HCT116 (cell line): ENCODE results near the gene ASCL4. TPM values are rescaled to one million over a fixed set of nuclear protein-coding genes. Genes with fewer than 3 reads are reported as not detected.

Experiments used
- ATAC-seq: fragments of 200-7000 bp; cut with Tn5 transposase; 2 replicates; pipeline ENCODE4 v1.9.1; 2020; ENCODE audit warnings: mild to moderate bottlenecking, moderate library complexity
- BruUV-seq: library from RNA; stranded (reverse); fragments of 400-500 nt; replicated peaks from 2 replicates; lab custom pipeline; 2021; lab: Mats Ljungman, UMichigan
- CTCF ChIA-PET: fragments of 300-600 bp; sonication (Branson Sonifier 250); formaldehyde crosslinking; loops from one replicate; lab custom pipeline; 2021; ENCODE audit warnings: antibody characterized with exemption; lab: Charles Lee
- POLR2A ChIA-PET: fragments of 300-600, 350-600 bp; sonication (Branson Sonifier 250); formaldehyde crosslinking; loops from one replicate; lab custom pipeline; 2021; ENCODE audit warnings: antibody characterized with exemption; lab: Charles Lee
- RAD21 ChIA-PET, 2 experiments: fragments of 300-600 bp; sonication (Branson Sonifier 250); formaldehyde crosslinking; loops; one replicate each; lab custom pipeline; 2023; ENCODE audit warnings: low total read pairs in 2 of 2; ENCODE audit not compliant: uncharacterized antibody in 2 of 2, unreplicated experiment in 2 of 2, low non-redundant PET in 1 of 2; lab: Charles Lee
- DNase-seq: peaks from one replicate; pipeline ENCODE4 v3.0.0-alpha.2; 2010; ENCODE audit warnings: low read depth, low spot score
- H2AFZ ChIP-seq: fragments of 200-600 bp; shearing (Covaris generic), sonication (generic); 2 replicates; pipeline ENCODE4 v1.6.1; 2017; ENCODE audit warnings: low read depth, mixed run types, mixed read lengths, antibody characterized with exemption, low read length; ENCODE audit not compliant: poor library complexity, severe bottlenecking
- H3K27ac ChIP-seq: 2 replicates; pipeline ENCODE4 v1.5.1; 2012; ENCODE audit warnings: low read depth, low read length
- H3K27me3 ChIP-seq: fragments of 200-600 bp; sonication (generic); 2 replicates; pipeline ENCODE4 v1.6.1; 2016; ENCODE audit warnings: mixed run types, low read length, mixed read lengths; ENCODE audit not compliant: insufficient read depth
- H3K36me3 ChIP-seq, 2 experiments: fragments of 200-500 bp in 1 of 2; fragments of 200-600 bp in 1 of 2; sonication (Bioruptor generic) in 1 of 2; sonication (generic) in 1 of 2; 2 replicates each; pipeline versions ENCODE4 v1.5.1 to v1.6.1; 2014 to 2016; ENCODE audit warnings: low read length in 2 of 2, inconsistent platforms in 1 of 2, mixed read lengths in 1 of 2, mixed run types in 1 of 2; ENCODE audit not compliant: insufficient read depth in 2 of 2, control insufficient read depth in 1 of 2
- H3K4me1 ChIP-seq, 2 experiments: fragments of 200-600 bp in 1 of 2; sonication (generic) in 1 of 2; 2 replicates each; pipeline versions ENCODE4 v1.5.1 to v1.6.1; 2012 to 2017; ENCODE audit warnings: low read length in 2 of 2, inconsistent platforms in 1 of 2, mild to moderate bottlenecking in 1 of 2, mixed read lengths in 1 of 2, mixed run types in 1 of 2, moderate library complexity in 1 of 2; ENCODE audit not compliant: insufficient read depth in 2 of 2, control insufficient read depth in 1 of 2
- H3K4me2 ChIP-seq: fragments of 200-600 bp; sonication (generic); 2 replicates; pipeline ENCODE4 v1.6.1; 2017; ENCODE audit warnings: mixed run types, low read length, mixed read lengths
- H3K4me3 ChIP-seq, 2 experiments: fragments of 200-600 bp in 1 of 2; sonication (generic) in 1 of 2; replicated peaks in 1 of 2; 2 replicates each; pipeline ENCODE4 v1.5.1; 2011 to 2016; ENCODE audit warnings: low read length in 2 of 2, control low read depth in 1 of 2, low read depth in 1 of 2, mild to moderate bottlenecking in 1 of 2, mixed read lengths in 1 of 2, mixed run types in 1 of 2
- H3K79me2 ChIP-seq: fragments of 200-600 bp; sonication (generic); 2 replicates; pipeline ENCODE4 v1.6.1; 2017; ENCODE audit warnings: mild to moderate bottlenecking, mixed run types, low read length, moderate library complexity, mixed read lengths; ENCODE audit not compliant: insufficient read depth
- H3K9ac ChIP-seq: fragments of 200-600 bp; sonication (generic); 2 replicates; pipeline ENCODE4 v1.6.1; 2016; ENCODE audit warnings: low read length, mixed read lengths
- H3K9me2 ChIP-seq: fragments of 200-600 bp; sonication (generic), shearing (Covaris generic); 2 replicates; pipeline ENCODE4 v1.6.1; 2017; ENCODE audit warnings: mixed run types, mild to moderate bottlenecking, moderate library complexity; ENCODE audit not compliant: insufficient read depth
- H3K9me3 ChIP-seq, 2 experiments: fragments of 200-500 bp in 1 of 2; fragments of 200-600 bp in 1 of 2; sonication (Bioruptor generic) in 1 of 2; sonication (generic) in 1 of 2; 2 replicates each; pipeline ENCODE4 v1.6.1; 2014 to 2017; ENCODE audit warnings: low read length in 2 of 2, mixed read lengths in 2 of 2, inconsistent platforms in 1 of 2, low read depth in 1 of 2, mild to moderate bottlenecking in 1 of 2, mixed run types in 1 of 2, moderate library complexity in 1 of 2; ENCODE audit not compliant: control insufficient read depth in 1 of 2, insufficient read depth in 1 of 2
- H4K20me1 ChIP-seq: fragments of 200-600 bp; sonication (generic), shearing (Covaris generic); 2 replicates; pipeline ENCODE4 v1.6.1; 2017; ENCODE audit warnings: mixed run types, mild to moderate bottlenecking, moderate library complexity; ENCODE audit not compliant: insufficient read depth
- CBX3 ChIP-seq: IDR thresholded peaks from 2 replicates; pipeline ENCODE4 v1.6.1; 2012; ENCODE audit warnings: low read depth
- CEBPB ChIP-seq: IDR thresholded peaks from 2 replicates; pipeline ENCODE4 v1.6.1; 2012; ENCODE audit warnings: low read depth
- EGR1 ChIP-seq: IDR thresholded peaks from 2 replicates; pipeline ENCODE4 v1.6.1; 2012; ENCODE audit warnings: low read depth
- ELF1 ChIP-seq: IDR thresholded peaks from 2 replicates; pipeline ENCODE4 v1.6.1; 2012; ENCODE audit warnings: low read depth, borderline replicate concordance
- EZH2 ChIP-seq: fragments of 200-600 bp; sonication (generic); IDR thresholded peaks from 2 replicates; pipeline ENCODE4 v1.6.1; 2017; ENCODE audit warnings: antibody characterized with exemption, mixed run types
- EZH2phosphoT487 ChIP-seq: fragments of 200-600 bp; IDR thresholded peaks from 2 replicates; pipeline ENCODE4 v1.6.1; 2018; ENCODE audit warnings: antibody characterized with exemption, borderline replicate concordance
- FOSL1 ChIP-seq: IDR thresholded peaks from 2 replicates; pipeline ENCODE4 v1.6.1; 2012; ENCODE audit warnings: low read depth
- JUND ChIP-seq: IDR thresholded peaks from 2 replicates; pipeline ENCODE4 v1.6.1; 2012
- POLR2AphosphoS5 ChIP-seq: IDR thresholded peaks from 2 replicates; pipeline ENCODE4 v1.6.1; 2011; ENCODE audit warnings: mild to moderate bottlenecking, low read depth, low read length, moderate library complexity
- SIN3A ChIP-seq: IDR thresholded peaks from 2 replicates; pipeline ENCODE4 v1.6.1; 2012; ENCODE audit warnings: low read depth
- SP1 ChIP-seq: IDR thresholded peaks from 2 replicates; pipeline ENCODE4 v1.6.1; 2012; ENCODE audit warnings: low read depth
- SRF ChIP-seq: IDR thresholded peaks from 2 replicates; pipeline ENCODE4 v1.6.1; 2012; ENCODE audit warnings: low read depth
- TCF7L2 ChIP-seq: IDR thresholded peaks from 2 replicates; pipeline ENCODE4 v1.7.0; 2011; ENCODE audit warnings: borderline replicate concordance, inconsistent platforms; ENCODE audit not compliant: insufficient read depth, insufficient read length; ENCODE audit errors: extremely low read depth
- ZFX ChIP-seq: fragments of 450-650 bp; IDR thresholded peaks from 2 replicates; pipeline ENCODE4 v1.6.1; 2017
- ZNF274 ChIP-seq: fragments of 200-500 bp; sonication (Bioruptor generic); IDR thresholded peaks from 2 replicates; pipeline ENCODE4 v1.6.1; 2014; ENCODE audit warnings: mild to moderate bottlenecking, low read depth, low read length, inconsistent platforms
- intact Hi-C: fragments of 100-400 bp; cut with micrococcal nuclease; formaldehyde crosslinking; loops from 2 replicates; pipeline ENCODE4 v1.10.0; 2022
- total RNA-seq: library from RNA; stranded (reverse); gene quantifications from one replicate; pipeline ENCODE4 v1.2.1, GENCODE V29; 2021; ENCODE audit not compliant: unreplicated experiment
- TF ChIP-seq, protein P1 (sequence below): IDR thresholded peaks from 2 replicates; pipeline ENCODE4 v1.6.1; 2011; ENCODE audit warnings: mild to moderate bottlenecking, low read length, moderate library complexity; ENCODE audit not compliant: insufficient replicate concordance; ENCODE audit errors: extremely low read depth
- TF ChIP-seq, protein P2 (sequence below), 3 experiments: fragments of 200-600 bp in 1 of 3; sonication (generic) in 1 of 3; IDR thresholded peaks in 2 of 3; conservative IDR thresholded peaks in 1 of 3; 2 replicates each; pipeline ENCODE4 v1.5.1; 2012 to 2017; ENCODE audit warnings: low read depth in 2 of 3, low read length in 2 of 3, antibody characterized with exemption in 1 of 3, borderline replicate concordance in 1 of 3, control low read depth in 1 of 3, mild to moderate bottlenecking in 1 of 3, mixed read lengths in 1 of 3, mixed run types in 1 of 3, moderate library complexity in 1 of 3; ENCODE audit not compliant: insufficient read depth in 1 of 3
- TF ChIP-seq, protein P3 (sequence below): IDR thresholded peaks from 2 replicates; pipeline ENCODE4 v1.6.1; 2012; ENCODE audit warnings: low read depth
- TF ChIP-seq, protein P4 (sequence below): IDR thresholded peaks from 2 replicates; pipeline ENCODE4 v1.6.1; 2012
- TF ChIP-seq, protein P5 (sequence below): IDR thresholded peaks from 2 replicates; pipeline ENCODE4 v1.6.1; 2012

Gene ASCL4
- total RNA-seq, 1 experiment from 2014 or later: not detected

DNA sequence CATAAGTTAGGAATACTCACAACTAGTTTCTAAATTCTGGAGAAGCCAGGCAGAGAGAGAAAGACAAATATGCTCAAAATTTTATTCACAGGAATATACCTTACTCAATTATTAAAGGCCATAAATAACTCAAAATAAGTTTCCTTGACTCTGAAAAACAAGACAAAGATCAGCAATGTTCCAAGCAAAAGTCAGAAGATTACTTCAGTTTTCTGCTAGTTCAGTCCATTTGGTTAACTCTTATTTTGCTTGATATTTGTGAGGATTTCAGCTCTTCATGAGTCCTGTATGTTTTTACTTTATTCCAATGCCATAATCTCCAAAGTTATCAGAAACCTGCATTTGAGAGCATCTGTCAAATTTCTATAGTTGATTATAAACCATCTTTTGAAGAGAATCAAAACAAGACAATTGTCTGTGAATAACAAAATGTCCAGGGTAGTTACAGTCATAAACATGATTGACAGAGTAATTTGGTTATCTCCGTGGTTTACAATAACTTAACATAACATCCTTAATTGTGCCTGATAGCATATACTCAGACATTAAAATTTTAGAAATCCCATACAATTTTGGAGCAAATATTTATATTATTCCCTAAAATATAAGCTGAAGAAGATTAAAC, 17.1 kb downstream of the ASCL4 start:
- Histone ChIP-seq H3K79me2 (no peaks in the 10 kb centered on the region), H3K9ac (no peak overlapping the region), H3K4me2 (no peak overlapping the region)
- intact Hi-C loops: no loop called here
- DNase-seq: no peak
- TF ChIP-seq POLR2AphosphoS5: no peak
- no peak for TF ChIP-seq ZFX
- no peak for TF ChIP-seq ZNF274
- TF ChIP-seq, protein P1, sequence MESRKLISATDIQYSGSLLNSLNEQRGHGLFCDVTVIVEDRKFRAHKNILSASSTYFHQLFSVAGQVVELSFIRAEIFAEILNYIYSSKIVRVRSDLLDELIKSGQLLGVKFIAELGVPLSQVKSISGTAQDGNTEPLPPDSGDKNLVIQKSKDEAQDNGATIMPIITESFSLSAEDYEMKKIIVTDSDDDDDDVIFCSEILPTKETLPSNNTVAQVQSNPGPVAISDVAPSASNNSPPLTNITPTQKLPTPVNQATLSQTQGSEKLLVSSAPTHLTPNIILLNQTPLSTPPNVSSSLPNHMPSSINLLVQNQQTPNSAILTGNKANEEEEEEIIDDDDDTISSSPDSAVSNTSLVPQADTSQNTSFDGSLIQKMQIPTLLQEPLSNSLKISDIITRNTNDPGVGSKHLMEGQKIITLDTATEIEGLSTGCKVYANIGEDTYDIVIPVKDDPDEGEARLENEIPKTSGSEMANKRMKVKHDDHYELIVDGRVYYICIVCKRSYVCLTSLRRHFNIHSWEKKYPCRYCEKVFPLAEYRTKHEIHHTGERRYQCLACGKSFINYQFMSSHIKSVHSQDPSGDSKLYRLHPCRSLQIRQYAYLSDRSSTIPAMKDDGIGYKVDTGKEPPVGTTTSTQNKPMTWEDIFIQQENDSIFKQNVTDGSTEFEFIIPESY: no peak
- no peak for TF ChIP-seq EGR1
- TF ChIP-seq TCF7L2: no peak
- TF ChIP-seq, protein P2, sequence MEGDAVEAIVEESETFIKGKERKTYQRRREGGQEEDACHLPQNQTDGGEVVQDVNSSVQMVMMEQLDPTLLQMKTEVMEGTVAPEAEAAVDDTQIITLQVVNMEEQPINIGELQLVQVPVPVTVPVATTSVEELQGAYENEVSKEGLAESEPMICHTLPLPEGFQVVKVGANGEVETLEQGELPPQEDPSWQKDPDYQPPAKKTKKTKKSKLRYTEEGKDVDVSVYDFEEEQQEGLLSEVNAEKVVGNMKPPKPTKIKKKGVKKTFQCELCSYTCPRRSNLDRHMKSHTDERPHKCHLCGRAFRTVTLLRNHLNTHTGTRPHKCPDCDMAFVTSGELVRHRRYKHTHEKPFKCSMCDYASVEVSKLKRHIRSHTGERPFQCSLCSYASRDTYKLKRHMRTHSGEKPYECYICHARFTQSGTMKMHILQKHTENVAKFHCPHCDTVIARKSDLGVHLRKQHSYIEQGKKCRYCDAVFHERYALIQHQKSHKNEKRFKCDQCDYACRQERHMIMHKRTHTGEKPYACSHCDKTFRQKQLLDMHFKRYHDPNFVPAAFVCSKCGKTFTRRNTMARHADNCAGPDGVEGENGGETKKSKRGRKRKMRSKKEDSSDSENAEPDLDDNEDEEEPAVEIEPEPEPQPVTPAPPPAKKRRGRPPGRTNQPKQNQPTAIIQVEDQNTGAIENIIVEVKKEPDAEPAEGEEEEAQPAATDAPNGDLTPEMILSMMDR (IDR thresholded peaks at IDR 0.05 in 2 of 3, conservative IDR thresholded peaks at IDR 0.05 in 1 of 3; ENCODE audit: borderline replicate concordance in 1 of 3, insufficient read depth in 1 of 3, low read depth in 2 of 3, low read length in 2 of 3): no peak
- TF ChIP-seq, protein P3, sequence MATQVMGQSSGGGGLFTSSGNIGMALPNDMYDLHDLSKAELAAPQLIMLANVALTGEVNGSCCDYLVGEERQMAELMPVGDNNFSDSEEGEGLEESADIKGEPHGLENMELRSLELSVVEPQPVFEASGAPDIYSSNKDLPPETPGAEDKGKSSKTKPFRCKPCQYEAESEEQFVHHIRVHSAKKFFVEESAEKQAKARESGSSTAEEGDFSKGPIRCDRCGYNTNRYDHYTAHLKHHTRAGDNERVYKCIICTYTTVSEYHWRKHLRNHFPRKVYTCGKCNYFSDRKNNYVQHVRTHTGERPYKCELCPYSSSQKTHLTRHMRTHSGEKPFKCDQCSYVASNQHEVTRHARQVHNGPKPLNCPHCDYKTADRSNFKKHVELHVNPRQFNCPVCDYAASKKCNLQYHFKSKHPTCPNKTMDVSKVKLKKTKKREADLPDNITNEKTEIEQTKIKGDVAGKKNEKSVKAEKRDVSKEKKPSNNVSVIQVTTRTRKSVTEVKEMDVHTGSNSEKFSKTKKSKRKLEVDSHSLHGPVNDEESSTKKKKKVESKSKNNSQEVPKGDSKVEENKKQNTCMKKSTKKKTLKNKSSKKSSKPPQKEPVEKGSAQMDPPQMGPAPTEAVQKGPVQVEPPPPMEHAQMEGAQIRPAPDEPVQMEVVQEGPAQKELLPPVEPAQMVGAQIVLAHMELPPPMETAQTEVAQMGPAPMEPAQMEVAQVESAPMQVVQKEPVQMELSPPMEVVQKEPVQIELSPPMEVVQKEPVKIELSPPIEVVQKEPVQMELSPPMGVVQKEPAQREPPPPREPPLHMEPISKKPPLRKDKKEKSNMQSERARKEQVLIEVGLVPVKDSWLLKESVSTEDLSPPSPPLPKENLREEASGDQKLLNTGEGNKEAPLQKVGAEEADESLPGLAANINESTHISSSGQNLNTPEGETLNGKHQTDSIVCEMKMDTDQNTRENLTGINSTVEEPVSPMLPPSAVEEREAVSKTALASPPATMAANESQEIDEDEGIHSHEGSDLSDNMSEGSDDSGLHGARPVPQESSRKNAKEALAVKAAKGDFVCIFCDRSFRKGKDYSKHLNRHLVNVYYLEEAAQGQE: no peak
- TF ChIP-seq CBX3: no peak
- TF ChIP-seq FOSL1: no peak
- no peak for TF ChIP-seq SRF
- no peak for TF ChIP-seq ELF1
- TF ChIP-seq CEBPB: no peak
- TF ChIP-seq, protein P4, sequence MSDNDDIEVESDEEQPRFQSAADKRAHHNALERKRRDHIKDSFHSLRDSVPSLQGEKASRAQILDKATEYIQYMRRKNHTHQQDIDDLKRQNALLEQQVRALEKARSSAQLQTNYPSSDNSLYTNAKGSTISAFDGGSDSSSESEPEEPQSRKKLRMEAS: no peak
- TF ChIP-seq EZH2: no peak
- TF ChIP-seq, protein P5, sequence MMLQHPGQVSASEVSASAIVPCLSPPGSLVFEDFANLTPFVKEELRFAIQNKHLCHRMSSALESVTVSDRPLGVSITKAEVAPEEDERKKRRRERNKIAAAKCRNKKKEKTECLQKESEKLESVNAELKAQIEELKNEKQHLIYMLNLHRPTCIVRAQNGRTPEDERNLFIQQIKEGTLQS: no peak
- no peak for TF ChIP-seq EZH2phosphoT487
- no peak for TF ChIP-seq SIN3A
- no peak for TF ChIP-seq SP1
- TF ChIP-seq JUND: no peak
- TF ChIP-seq, all 23 proteins: peak for 0
- POLR2A ChIA-PET: no interaction called here
- CTCF ChIA-PET: no interaction called here
- H2AFZ ChIP-seq: no peak overlapping the region
- no peak overlapping the region for H3K27ac ChIP-seq
- BruUV-seq: no TSS peak
- no peaks in the 10 kb centered on the region for H3K9me2 ChIP-seq
- no peaks in the 10 kb centered on the region for H3K36me3 ChIP-seq
- no peak overlapping the region for H3K4me3 ChIP-seq
- no peak for ATAC-seq
- RAD21 ChIA-PET: no interaction called here
- H3K9me3 ChIP-seq: no peaks in the 10 kb centered on the region
- H4K20me1 ChIP-seq: no peaks in the 10 kb centered on the region
- peaks cover 21% of the 10 kb centered on the region for H3K27me3 ChIP-seq
- no peaks in the 10 kb centered on the region for H3K4me1 ChIP-seq
